ENCODE results near the gene SPECC1. TPM values are rescaled to one million over a fixed set of nuclear protein-coding genes. Genes with fewer than 3 reads are reported as not detected.
"Not testable (repeated sequence)": the region's sequence is repeated elsewhere in the genome, so short reads cannot be mapped to it uniquely, and the experiment has no call there.

SPECC1 gene
- total RNA-seq, 1 experiment from 2014 or later, result 128 TPM

GRCh38 chr17:20234276-20234675, 225.1 kb downstream of the SPECC1 start:
- peaks cover 14% of the 10 kb centered on the region; the same call in 1 of the 2 replicates for H3K36me3 ChIP-seq (ENCODE audit: low read depth)
- no peak overlapping the region for H3K4me3 ChIP-seq
- CTCF ChIA-PET, result no interaction called here
- H3K79me2 ChIP-seq (ENCODE audit: low read depth), result no peaks in the 10 kb centered on the region
- POLR2A ChIA-PET (ENCODE audit: unreplicated experiment), result no interaction called here
- H4K20me1 ChIP-seq (ENCODE audit: insufficient read depth), result no peaks in the 10 kb centered on the region
- no peak overlapping the region for H3K27ac ChIP-seq
- DNase-seq, result no peak
- no peak overlapping the region for H2AFZ ChIP-seq
- H3K27me3 ChIP-seq (ENCODE audit: insufficient read depth, low read depth), result no peaks in the 10 kb centered on the region
- intact Hi-C loops (cut with micrococcal nuclease; ENCODE audit: unreplicated experiment), result no loop called here
- TF ChIP-seq CTCF (conservative IDR thresholded peaks at IDR 0.05) (no peak), EZH2 (IDR thresholded peaks at IDR 0.05; ENCODE audit: low read depth) (no peak)
- H3K9me3 ChIP-seq (ENCODE audit: insufficient read depth, low read depth), result no peaks in the 10 kb centered on the region
- no peak overlapping the region for H3K4me2 ChIP-seq
- no peaks in the 10 kb centered on the region for H3F3A ChIP-seq (ENCODE audit: insufficient read depth, low read depth)
- H3K9me2 ChIP-seq (ENCODE audit: insufficient read depth), result no peaks in the 10 kb centered on the region
- no peaks in the 10 kb centered on the region for H3K4me1 ChIP-seq (replicated peaks; ENCODE audit: insufficient read depth)
- BruUV-seq (replicated peaks), result no TSS peak

- Histone ChIP-seq H3K4me2 (no peak overlapping the region), H3K9me3 (ENCODE audit: insufficient read depth, low read depth) (no peaks in the 10 kb centered on the region), H4K20me1 (ENCODE audit: insufficient read depth) (no peaks in the 10 kb centered on the region), H2AFZ (no peak overlapping the region), H3K9me2 (ENCODE audit: insufficient read depth) (no peaks in the 10 kb centered on the region), H3K4me3 (no peak overlapping the region), H3K4me1 (replicated peaks; ENCODE audit: insufficient read depth) (no peaks in the 10 kb centered on the region), H3F3A (ENCODE audit: insufficient read depth, low read depth) (no peaks in the 10 kb centered on the region), H3K27me3 (ENCODE audit: insufficient read depth, low read depth) (no peaks in the 10 kb centered on the region), H3K79me2 (ENCODE audit: low read depth) (no peaks in the 10 kb centered on the region), H3K27ac (no peak overlapping the region), H3K36me3 (ENCODE audit: low read depth) (peaks cover 14% of the 10 kb centered on the region; the same call in 1 of the 2 replicates)
- DNase-seq, result no peak
- no TSS peak for BruUV-seq (replicated peaks)
- ChIA-PET POLR2A (ENCODE audit: unreplicated experiment) (no interaction called here), CTCF (no interaction called here)
- intact Hi-C loops (cut with micrococcal nuclease; ENCODE audit: unreplicated experiment), result no loop called here
- no peak for TF ChIP-seq EZH2 (IDR thresholded peaks at IDR 0.05; ENCODE audit: low read depth)
- TF ChIP-seq CTCF (conservative IDR thresholded peaks at IDR 0.05), result no peak
These were observed 226.6 kb downstream of the SPECC1 start for GRCh38 chr17:20235747-20236146.

GRCh38 chr17:20236578-20237227, 227.5 kb downstream of the SPECC1 start:
- intact Hi-C loops (cut with micrococcal nuclease; ENCODE audit: unreplicated experiment), result no loop called here
- Histone ChIP-seq H3K27ac (no peak overlapping the region), H3K36me3 (ENCODE audit: low read depth) (peaks cover 14% of the 10 kb centered on the region; the same call in 1 of the 2 replicates), H3K9me2 (ENCODE audit: insufficient read depth) (no peaks in the 10 kb centered on the region), H3K4me2 (no peak overlapping the region), H3K79me2 (ENCODE audit: low read depth) (no peaks in the 10 kb centered on the region), H4K20me1 (ENCODE audit: insufficient read depth) (no peaks in the 10 kb centered on the region), H3F3A (ENCODE audit: insufficient read depth, low read depth) (no peaks in the 10 kb centered on the region), H2AFZ (no peak overlapping the region), H3K4me3 (no peak overlapping the region), H3K4me1 (replicated peaks; ENCODE audit: insufficient read depth) (no peaks in the 10 kb centered on the region), H3K9me3 (ENCODE audit: insufficient read depth, low read depth) (no peaks in the 10 kb centered on the region), H3K27me3 (ENCODE audit: insufficient read depth, low read depth) (no peaks in the 10 kb centered on the region)
- no peak for DNase-seq
- TF ChIP-seq CTCF (conservative IDR thresholded peaks at IDR 0.05) (no peak), EZH2 (IDR thresholded peaks at IDR 0.05; ENCODE audit: low read depth) (no peak)
- BruUV-seq (replicated peaks), result no TSS peak
- ChIA-PET CTCF (interaction anchor here (0.7 kb wide), 1 partner anchor 62 kb away, joined by 4 read pairs; no protein-coding TSS in a partner anchor), POLR2A (ENCODE audit: unreplicated experiment) (no interaction called here)

GRCh38 chr17:20239776-20240175, 230.6 kb downstream of the SPECC1 start:
- H3K9me2 ChIP-seq (ENCODE audit: insufficient read depth); H3K9me3 ChIP-seq (ENCODE audit: insufficient read depth, low read depth); DNase-seq; H2AFZ ChIP-seq; BruUV-seq (replicated peaks); H3K4me2 ChIP-seq; intact Hi-C loops (cut with micrococcal nuclease; ENCODE audit: unreplicated experiment); H3K27ac ChIP-seq; H3K4me1 ChIP-seq (replicated peaks; ENCODE audit: insufficient read depth); H3F3A ChIP-seq (ENCODE audit: insufficient read depth, low read depth); H4K20me1 ChIP-seq (ENCODE audit: insufficient read depth); H3K27me3 ChIP-seq (ENCODE audit: insufficient read depth, low read depth); H3K4me3 ChIP-seq; H3K79me2 ChIP-seq (ENCODE audit: low read depth); H3K36me3 ChIP-seq (ENCODE audit: low read depth); POLR2A ChIA-PET (ENCODE audit: unreplicated experiment): not testable (repeated sequence)
- CTCF ChIA-PET, result interaction anchor here (0.6 kb wide), 1 partner anchor 613 kb away, joined by 3 read pairs; no protein-coding TSS in a partner anchor

Data from PC-9 (cell line).